K562 (cell line): ENCODE results near the gene POLA1. TPM values are rescaled to one million over a fixed set of nuclear protein-coding genes. Genes with fewer than 3 reads are reported as not detected.

Source experiments
- ATAC-seq: fragments of 200-7000 bp; cut with Tn5 transposase; 3 replicates; pipeline ENCODE4 v1.9.1; 2020; ENCODE audit warnings: moderate library complexity
- BruUV-seq: library from RNA; stranded (reverse); fragments of 400-500 nt; replicated peaks from 2 replicates; lab custom pipeline; 2021; lab: Mats Ljungman, UMichigan
- CTCF ChIA-PET: fragments of 300-600 bp; formaldehyde crosslinking; extraction: SDS; loops from one replicate; lab custom pipeline; 2021; ENCODE audit warnings: low intra/inter-chr PET ratio; lab: Yijun Ruan, JAX
- POLR2A ChIA-PET: fragments of 300-600, 350-650 bp; sonication (Branson Sonifier 250); formaldehyde crosslinking; extraction: SDS; loops from one replicate; lab custom pipeline; 2021; ENCODE audit warnings: antibody characterized with exemption, inconsistent platforms; lab: Yijun Ruan, JAX
- DNase-seq, 4 experiments: peaks; one replicate each; pipeline versions ENCODE4 v3.0.0 to v3.0.0-alpha.2; 2011 to 2018; ENCODE audit warnings: low spot score in 3 of 4, mixed read lengths in 3 of 4; ENCODE audit errors: extremely low read depth in 1 of 4
- FAIRE-seq: peaks from 2 replicates; lab custom pipeline; 2011; peaks lifted over from hg19 to GRCh38; lab: Jason Lieb, UNC
- H2AFZ ChIP-seq: 2 replicates; pipeline ENCODE4 v1.6.0; 2011; ENCODE audit warnings: low read depth, low read length, control low read depth, inconsistent platforms
- H3K27ac ChIP-seq: fragments of 200-600 bp; 3 replicates; pipeline ENCODE4 v1.8.0; 2011; ENCODE audit warnings: low read depth, mild to moderate bottlenecking, control low read depth, inconsistent platforms, low read length, moderate library complexity, mixed read lengths; ENCODE audit errors: extremely low read depth
- H3K27me3 ChIP-seq, 2 experiments: fragments of 300-600 bp in 1 of 2; 2 replicates in 1 of 2; 3 replicates in 1 of 2; pipeline versions ENCODE4 v1.6.0 to v1.8.0; 2011; ENCODE audit warnings: inconsistent platforms in 2 of 2, low read length in 2 of 2, mild to moderate bottlenecking in 1 of 2, mixed read lengths in 1 of 2, moderate library complexity in 1 of 2; ENCODE audit not compliant: control insufficient read depth in 2 of 2, insufficient read depth in 2 of 2
- H3K36me3 ChIP-seq: fragments of 300-600 bp; 3 replicates; pipeline ENCODE4 v1.8.0; 2011; ENCODE audit warnings: mild to moderate bottlenecking, low read length, inconsistent platforms; ENCODE audit not compliant: control insufficient read depth, insufficient read depth
- H3K4me1 ChIP-seq, 2 experiments: fragments of 200-600 bp in 1 of 2; replicated peaks in 1 of 2; 2 replicates in 1 of 2; 3 replicates in 1 of 2; pipeline versions ENCODE4 v1.5.1 to v1.8.0; 2011; ENCODE audit warnings: inconsistent platforms in 2 of 2, low read length in 2 of 2, mild to moderate bottlenecking in 1 of 2, mixed read lengths in 1 of 2, moderate library complexity in 1 of 2; ENCODE audit not compliant: control insufficient read depth in 2 of 2, insufficient read depth in 2 of 2
- H3K4me2 ChIP-seq: 2 replicates; pipeline ENCODE4 v1.6.1; 2011; ENCODE audit warnings: low read length, control low read depth, inconsistent platforms, mixed read lengths; ENCODE audit not compliant: insufficient read depth
- H3K4me3 ChIP-seq: fragments of 200-600 bp; sonication (generic), shearing (Covaris generic); 2 replicates; pipeline ENCODE4 v1.5.1; 2016; ENCODE audit warnings: control low read depth, inconsistent platforms
- H3K79me2 ChIP-seq: fragments of 200-600 bp; 3 replicates; pipeline ENCODE4 v1.8.0; 2011; ENCODE audit warnings: low read length, inconsistent platforms; ENCODE audit not compliant: control insufficient read depth, insufficient read depth
- H3K9ac ChIP-seq, 2 experiments: 2 replicates each; pipeline versions ENCODE4 v1.6.0 to v1.6.1; 2011; ENCODE audit warnings: low read depth in 2 of 2, low read length in 2 of 2, control low read depth in 1 of 2, inconsistent platforms in 1 of 2, mild to moderate bottlenecking in 1 of 2, mixed read lengths in 1 of 2; ENCODE audit not compliant: insufficient read depth in 1 of 2
- H3K9me1 ChIP-seq: one replicate; pipeline ENCODE4 v1.6.0; 2011; ENCODE audit warnings: inconsistent platforms, mild to moderate bottlenecking, low read length, moderate library complexity; ENCODE audit not compliant: control insufficient read depth, insufficient read depth
- H3K9me3 ChIP-seq: replicated peaks from 2 replicates; pipeline ENCODE4 v1.5.1; 2011; ENCODE audit warnings: low read depth, low read length, inconsistent platforms; ENCODE audit not compliant: control insufficient read depth, insufficient read depth
- H4K20me1 ChIP-seq: replicated peaks from 2 replicates; pipeline ENCODE4 v1.6.1; 2011; ENCODE audit warnings: low read length, inconsistent platforms, mixed read lengths; ENCODE audit not compliant: control insufficient read depth, insufficient read depth
- ATF1 ChIP-seq, 2 experiments: fragments of 450-650 bp in 1 of 2; IDR thresholded peaks; 2 replicates each; pipeline ENCODE4 v1.6.1; 2016; ENCODE audit warnings: missing compliant biosample characterization in 1 of 2, missing genetic modification characterization in 1 of 2
- COPS2 ChIP-seq: fragments of 450-650 bp; conservative IDR thresholded peaks from 2 replicates; pipeline ENCODE4 v1.6.1; 2016; ENCODE audit warnings: mild to moderate bottlenecking, moderate library complexity
- FOXP1 ChIP-seq: sonication (generic); formaldehyde crosslinking; IDR thresholded peaks from 2 replicates; pipeline ENCODE4 v1.8.0; 2022; ENCODE audit warnings: mild to moderate bottlenecking, missing genetic modification reagents
- HDAC2 ChIP-seq: fragments of 450-650 bp; IDR thresholded peaks from 2 replicates; pipeline ENCODE4 v1.6.1; 2016; ENCODE audit warnings: mild to moderate bottlenecking
- NFATC3 ChIP-seq: fragments of 450-650 bp; IDR thresholded peaks from 2 replicates; pipeline ENCODE4 v1.6.1; 2017; ENCODE audit warnings: mild to moderate bottlenecking
- POLR3A ChIP-seq: IDR thresholded peaks from 2 replicates; pipeline ENCODE4 v1.6.1; 2011; ENCODE audit warnings: borderline replicate concordance, mild to moderate bottlenecking, moderate library complexity; ENCODE audit not compliant: insufficient read length, insufficient read depth; ENCODE audit errors: extremely low read depth
- PPARD ChIP-seq: fragments of 250-450 bp; sonication (Bioruptor Pico); IDR thresholded peaks from 2 replicates; pipeline ENCODE4 v1.8.0; 2022; ENCODE audit warnings: inconsistent platforms, mild to moderate bottlenecking, moderate library complexity
- ZKSCAN3 ChIP-seq: fragments of 250-450 bp; sonication (Bioruptor Pico); IDR thresholded peaks from 2 replicates; pipeline ENCODE4 v1.4.0; 2020
- ZNF133 ChIP-seq: fragments of 250-450 bp; sonication (Bioruptor Pico); IDR thresholded peaks from 2 replicates; pipeline ENCODE4 v1.4.0; 2020; ENCODE audit warnings: mild to moderate bottlenecking
- ZNF311 ChIP-seq: fragments of 250-450 bp; sonication (Bioruptor Pico); IDR thresholded peaks from 2 replicates; pipeline ENCODE4 v1.4.0; 2020; ENCODE audit warnings: mild to moderate bottlenecking, moderate library complexity
- ZNF780A ChIP-seq: fragments of 250-450 bp; sonication (Bioruptor Pico); IDR thresholded peaks from 2 replicates; pipeline ENCODE4 v1.5.0; 2021; ENCODE audit warnings: mild to moderate bottlenecking
- WGBS: fragments of 100-300 bp; shearing (Covaris generic); methylation state at CpG from one replicate; pipeline ENCODE4 v1.1.6; 2016; ENCODE audit warnings: low coverage, mixed read lengths; ENCODE audit not compliant: insufficient coverage; ENCODE audit errors: missing lambda C conversion rate; 5-methylcytosine and 5-hydroxymethylcytosine counted together
- in situ Hi-C: fragments of 300-500 bp; cut with MboI; formaldehyde crosslinking; loops from 4 replicates; pipeline ENCODE4 v1.15.0; 2018; ENCODE audit warnings: inconsistent platforms, mixed read lengths
- intact Hi-C: fragments of 100-400 bp; cut with micrococcal nuclease; formaldehyde crosslinking; loops from 2 replicates; pipeline ENCODE4 v1.14.2; 2022
- polyA plus RNA-seq, 8 experiments: library from polyadenylated mRNA; depleted of rRNA in 4 of 8; stranded (reverse) in 5 of 8; unstranded in 3 of 8; fragments of >200 nt; fragmentation: Nextera tagmentation in 2 of 8; fragmentation: Illumina TruSeq in 1 of 8; extraction: Ambion mirVana in 2 of 8; extraction: Trizol in 1 of 8; gene quantifications; 2 replicates each; pipeline versions ENCODE4 v1.2.1 to v1.2.3, GENCODE V29; 2011 to 2014; ENCODE audit warnings: inconsistent platforms in 1 of 8, missing spikeins in 1 of 8
- total RNA-seq, 7 experiments: library from RNA; depleted of rRNA in 6 of 7; stranded (reverse); fragments of >200 nt in 6 of 7; fragmentation: Illumina TruSeq in 2 of 7; extraction: Trizol in 2 of 7; gene quantifications; 2 replicates each; pipeline versions ENCODE4 v1.2.1 to v1.2.3, GENCODE V29; 2011 to 2021; ENCODE audit warnings: low replicate concordance in 1 of 7
- TF ChIP-seq, protein P1 (sequence below): sonication (generic); formaldehyde crosslinking; IDR thresholded peaks from 2 replicates; pipeline ENCODE4 v1.8.0; 2022; ENCODE audit warnings: missing genetic modification reagents, mild to moderate bottlenecking, borderline replicate concordance
- TF ChIP-seq, protein P2 (sequence below), 2 experiments: IDR thresholded peaks in 1 of 2; conservative IDR thresholded peaks in 1 of 2; 2 replicates each; pipeline ENCODE4 v1.6.1; 2016; ENCODE audit warnings: low read depth in 2 of 2, mild to moderate bottlenecking in 1 of 2, missing compliant biosample characterization in 1 of 2, missing genetic modification characterization in 1 of 2, moderate library complexity in 1 of 2
- TF ChIP-seq, protein P3 (sequence below): fragments of 250-450 bp; sonication (Bioruptor Pico); IDR thresholded peaks from 2 replicates; pipeline ENCODE4 v1.8.0; 2021; ENCODE audit warnings: mild to moderate bottlenecking, moderate library complexity

The POLA1 gene
- total and polyA plus RNA-seq, 9 of the 15 experiments (the other 6 are each of a cell fraction or from before 2014, with no cell fraction given): 8.6 to 48.4 (median 27.4) TPM

DNA sequence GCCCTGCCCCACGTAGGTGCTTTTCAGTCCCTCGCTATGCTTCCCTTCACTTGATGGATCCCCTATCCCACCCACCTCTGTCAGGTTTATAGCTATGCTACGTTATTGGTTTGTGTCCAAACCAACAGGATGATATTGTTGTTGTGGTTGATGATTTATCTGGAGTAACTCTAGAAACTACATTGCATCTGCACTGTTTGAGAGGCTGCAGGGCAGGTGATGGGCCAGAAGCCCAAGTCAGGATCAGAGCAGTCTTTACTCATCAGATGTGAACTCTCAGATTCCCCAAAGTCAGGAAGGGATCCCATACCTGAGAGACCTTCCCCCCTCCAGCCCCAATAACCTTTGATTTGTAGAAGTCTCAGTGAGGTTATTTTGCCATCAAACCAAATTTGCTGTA is 287.3 kb downstream of the POLA1 start (continued):
- TF ChIP-seq, protein P1, sequence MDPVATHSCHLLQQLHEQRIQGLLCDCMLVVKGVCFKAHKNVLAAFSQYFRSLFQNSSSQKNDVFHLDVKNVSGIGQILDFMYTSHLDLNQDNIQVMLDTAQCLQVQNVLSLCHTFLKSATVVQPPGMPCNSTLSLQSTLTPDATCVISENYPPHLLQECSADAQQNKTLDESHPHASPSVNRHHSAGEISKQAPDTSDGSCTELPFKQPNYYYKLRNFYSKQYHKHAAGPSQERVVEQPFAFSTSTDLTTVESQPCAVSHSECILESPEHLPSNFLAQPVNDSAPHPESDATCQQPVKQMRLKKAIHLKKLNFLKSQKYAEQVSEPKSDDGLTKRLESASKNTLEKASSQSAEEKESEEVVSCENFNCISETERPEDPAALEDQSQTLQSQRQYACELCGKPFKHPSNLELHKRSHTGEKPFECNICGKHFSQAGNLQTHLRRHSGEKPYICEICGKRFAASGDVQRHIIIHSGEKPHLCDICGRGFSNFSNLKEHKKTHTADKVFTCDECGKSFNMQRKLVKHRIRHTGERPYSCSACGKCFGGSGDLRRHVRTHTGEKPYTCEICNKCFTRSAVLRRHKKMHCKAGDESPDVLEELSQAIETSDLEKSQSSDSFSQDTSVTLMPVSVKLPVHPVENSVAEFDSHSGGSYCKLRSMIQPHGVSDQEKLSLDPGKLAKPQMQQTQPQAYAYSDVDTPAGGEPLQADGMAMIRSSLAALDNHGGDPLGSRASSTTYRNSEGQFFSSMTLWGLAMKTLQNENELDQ (CRISPR knock-in tag): no peak
- TF ChIP-seq ZNF133 (CRISPR knock-in tag) (no peak), ZNF311 (CRISPR knock-in tag) (no peak), ZKSCAN3 (no peak), NFATC3 (no peak)

DNA sequence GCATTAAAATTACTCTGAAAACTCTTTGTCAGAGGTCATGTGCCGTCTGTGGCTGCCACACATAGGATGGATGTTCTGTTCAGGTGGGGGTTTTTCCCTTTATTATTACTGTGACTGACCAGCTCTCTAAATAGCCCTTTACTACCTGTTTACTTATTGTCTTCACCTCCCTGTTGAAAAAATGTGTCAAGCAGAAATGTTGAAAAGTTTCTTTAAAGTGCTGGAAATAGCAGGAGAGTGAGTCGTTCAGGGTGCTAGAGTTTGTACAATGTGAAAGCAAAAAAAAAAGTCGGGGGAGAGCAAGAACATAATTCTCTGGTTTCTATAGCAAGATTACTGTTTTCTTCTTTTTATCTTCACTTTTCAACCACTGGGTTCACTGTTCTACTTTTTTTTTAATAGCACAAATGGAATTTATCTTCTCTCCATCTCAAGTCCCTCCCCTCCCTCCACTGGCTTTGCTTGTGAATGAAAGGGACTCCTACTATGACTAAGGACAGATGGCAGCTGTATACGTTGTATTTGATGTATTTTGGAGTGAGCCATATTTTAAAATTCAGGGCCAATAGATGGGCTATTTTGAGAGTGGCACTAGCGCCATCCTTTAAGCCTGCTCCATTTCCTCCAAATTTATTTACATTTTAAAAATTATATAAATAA is 288.7 kb downstream of the POLA1 start:
- H3K9me1 ChIP-seq: no peaks in the 10 kb centered on the region
- ChIA-PET POLR2A (no interaction called here), CTCF (no interaction called here)
- no peaks in the 10 kb centered on the region for H3K9me3 ChIP-seq
- ATAC-seq (no peak), DNase-seq (no peak), FAIRE-seq (no peak)
- 59% methylated on average over 5 of the region's 5 CpGs for WGBS
- no peak overlapping the region for H3K4me2 ChIP-seq
- H3K9ac ChIP-seq: no peak overlapping the region
- BruUV-seq: no TSS peak
- TF ChIP-seq ZNF780A (CRISPR knock-in tag) (no peak), ATF1 (CRISPR knock-in tag; IDR thresholded peaks at IDR 0.05) (no peak), ATF1 (tag; IDR thresholded peaks at IDR 0.05) (no peak), HDAC2 (no peak), FOXP1 (CRISPR knock-in tag) (no peak), POLR3A (no peak), COPS2 (no peak), PPARD (CRISPR knock-in tag) (no peak)
- TF ChIP-seq, protein P2, sequence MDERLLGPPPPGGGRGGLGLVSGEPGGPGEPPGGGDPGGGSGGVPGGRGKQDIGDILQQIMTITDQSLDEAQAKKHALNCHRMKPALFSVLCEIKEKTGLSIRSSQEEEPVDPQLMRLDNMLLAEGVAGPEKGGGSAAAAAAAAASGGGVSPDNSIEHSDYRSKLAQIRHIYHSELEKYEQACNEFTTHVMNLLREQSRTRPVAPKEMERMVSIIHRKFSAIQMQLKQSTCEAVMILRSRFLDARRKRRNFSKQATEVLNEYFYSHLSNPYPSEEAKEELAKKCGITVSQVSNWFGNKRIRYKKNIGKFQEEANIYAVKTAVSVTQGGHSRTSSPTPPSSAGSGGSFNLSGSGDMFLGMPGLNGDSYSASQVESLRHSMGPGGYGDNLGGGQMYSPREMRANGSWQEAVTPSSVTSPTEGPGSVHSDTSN (CRISPR knock-in tag; IDR thresholded peaks at IDR 0.05; ENCODE audit: low read depth): no peak
- TF ChIP-seq, protein P2 (tag; conservative IDR thresholded peaks at IDR 0.05; ENCODE audit: low read depth): no peak
- TF ChIP-seq, protein P3, sequence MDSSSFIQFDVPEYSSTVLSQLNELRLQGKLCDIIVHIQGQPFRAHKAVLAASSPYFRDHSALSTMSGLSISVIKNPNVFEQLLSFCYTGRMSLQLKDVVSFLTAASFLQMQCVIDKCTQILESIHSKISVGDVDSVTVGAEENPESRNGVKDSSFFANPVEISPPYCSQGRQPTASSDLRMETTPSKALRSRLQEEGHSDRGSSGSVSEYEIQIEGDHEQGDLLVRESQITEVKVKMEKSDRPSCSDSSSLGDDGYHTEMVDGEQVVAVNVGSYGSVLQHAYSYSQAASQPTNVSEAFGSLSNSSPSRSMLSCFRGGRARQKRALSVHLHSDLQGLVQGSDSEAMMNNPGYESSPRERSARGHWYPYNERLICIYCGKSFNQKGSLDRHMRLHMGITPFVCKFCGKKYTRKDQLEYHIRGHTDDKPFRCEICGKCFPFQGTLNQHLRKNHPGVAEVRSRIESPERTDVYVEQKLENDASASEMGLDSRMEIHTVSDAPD (CRISPR knock-in tag): no peak
- in situ Hi-C loops: no loop called here
- H3K79me2 ChIP-seq: no peaks in the 10 kb centered on the region
- H3K36me3 ChIP-seq: peaks cover 7% of the 10 kb centered on the region; the same call in 2 of the 3 replicates
- intact Hi-C loops: no loop called here
- no peaks in the 10 kb centered on the region for H3K27me3 ChIP-seq
- H2AFZ ChIP-seq: no peak overlapping the region
- H3K4me1 ChIP-seq: no peaks in the 10 kb centered on the region
- H3K4me3 ChIP-seq: no peak overlapping the region
- no peaks in the 10 kb centered on the region for H4K20me1 ChIP-seq
- H3K27ac ChIP-seq: no peak overlapping the region
